Right hindlimb (tissue), 1 donor: ENCODE measurements around the gene BIRC5.

Source experiments
- DNase-seq: peaks from one replicate; pipeline ENCODE4 v3.0.0-alpha.2; 2018

Gene BIRC5

GRCh38 chr17:78258323-78259191 is 44.5 kb downstream of the BIRC5 start:
- DNase-seq = peak; percentile 51

GRCh38 chr17:78259192-78259554 is 45.1 kb downstream of the BIRC5 start:
- DNase-seq = no peak

- peak; percentile 50 for DNase-seq
Measured at GRCh38 chr17:78263063-78263735, 49.1 kb downstream of the BIRC5 start.

- DNase-seq = no peak
Measured at GRCh38 chr17:78263736-78264340, 49.8 kb downstream of the BIRC5 start.

GRCh38 chr17:78264590-78264989 is 50.5 kb downstream of the BIRC5 start:
- no peak for DNase-seq

- no peak for DNase-seq
Measured at GRCh38 chr17:78265121-78265520, 51.1 kb downstream of the BIRC5 start.

- DNase-seq = no peak
Measured at GRCh38 chr17:78266231-78266631, 52.2 kb downstream of the BIRC5 start.

- no peak for DNase-seq
Measured at GRCh38 chr17:78266771-78267170, 52.7 kb downstream of the BIRC5 start.

- no peak for DNase-seq
Measured at GRCh38 chr17:78267253-78268073, 53.4 kb downstream of the BIRC5 start.

- no peak for DNase-seq
Measured at GRCh38 chr17:78268191-78268874, 54.3 kb downstream of the BIRC5 start.

GRCh38 chr17:78268951-78269905 is 55.2 kb downstream of the BIRC5 start:
- peak; percentile 82 for DNase-seq

- DNase-seq = no peak
Measured at GRCh38 chr17:78269955-78270381, 55.9 kb downstream of the BIRC5 start.

- DNase-seq = no peak
Measured at GRCh38 chr17:78271419-78272170, 57.5 kb downstream of the BIRC5 start.

GRCh38 chr17:78272181-78272913 is 58.3 kb downstream of the BIRC5 start:
- DNase-seq = peak; percentile 78

GRCh38 chr17:78272914-78273258 is 58.8 kb downstream of the BIRC5 start:
- DNase-seq = no peak

GRCh38 chr17:78273813-78274212 is 59.8 kb downstream of the BIRC5 start:
- no peak for DNase-seq
